Nucleus accumbens (tissue), 56 donors: ENCODE results near the gene HOXB4.

ENCODE experiments used
- DNase-seq, 56 donors: peaks; one replicate each; lab custom pipeline; 2025; lab: John Stamatoyannopoulos, UW

HOXB4 gene

DNA sequence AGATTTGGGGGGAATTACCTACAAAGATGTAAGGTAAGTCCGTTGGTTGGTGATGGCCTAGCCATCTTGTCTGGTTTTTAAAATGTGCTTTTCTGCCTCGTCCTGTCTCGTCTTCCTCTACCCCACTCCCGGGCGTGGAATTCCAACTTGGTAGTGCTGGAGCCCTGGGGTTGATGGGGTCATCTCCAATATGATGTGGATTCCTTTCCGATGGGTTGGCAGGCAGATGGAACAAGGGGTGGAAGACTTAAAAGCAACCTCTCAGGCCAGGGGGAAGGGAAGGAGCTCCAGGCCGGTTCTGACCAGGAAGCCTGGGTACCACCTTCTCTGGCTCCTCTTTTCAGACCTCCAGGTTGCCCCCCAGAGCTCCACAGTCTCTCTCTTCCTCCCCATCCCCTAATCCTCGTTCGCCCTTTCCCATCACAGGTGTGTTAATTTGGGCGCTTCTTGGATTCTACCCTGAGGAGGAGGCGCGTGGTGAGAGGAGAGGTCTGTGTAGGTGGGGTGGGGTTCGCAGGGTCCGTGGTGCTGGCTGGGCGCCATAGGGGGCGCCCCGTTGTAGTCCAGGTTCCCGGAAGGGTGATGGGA, 28.1 kb downstream of the HOXB4 start:
- DNase-seq, result no peak

DNA sequence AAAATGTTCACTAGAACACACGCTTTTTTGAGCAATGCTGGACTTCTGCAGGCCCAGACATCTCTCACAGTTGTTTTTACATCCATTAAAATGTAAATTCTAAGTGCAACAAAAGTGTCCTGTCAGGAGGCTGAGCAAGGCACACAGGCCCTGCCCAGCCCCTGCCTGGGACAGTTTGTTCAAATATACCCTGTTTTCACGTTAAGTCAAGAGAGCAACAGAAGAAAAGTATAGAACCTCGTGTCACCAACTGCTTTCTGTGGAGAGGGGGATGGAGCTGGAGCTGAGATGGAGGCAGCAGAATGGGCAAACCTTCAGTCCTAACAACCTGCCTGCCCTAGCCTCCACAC, 28.9 kb downstream of the HOXB4 start:
- DNase-seq, result no peak

DNA sequence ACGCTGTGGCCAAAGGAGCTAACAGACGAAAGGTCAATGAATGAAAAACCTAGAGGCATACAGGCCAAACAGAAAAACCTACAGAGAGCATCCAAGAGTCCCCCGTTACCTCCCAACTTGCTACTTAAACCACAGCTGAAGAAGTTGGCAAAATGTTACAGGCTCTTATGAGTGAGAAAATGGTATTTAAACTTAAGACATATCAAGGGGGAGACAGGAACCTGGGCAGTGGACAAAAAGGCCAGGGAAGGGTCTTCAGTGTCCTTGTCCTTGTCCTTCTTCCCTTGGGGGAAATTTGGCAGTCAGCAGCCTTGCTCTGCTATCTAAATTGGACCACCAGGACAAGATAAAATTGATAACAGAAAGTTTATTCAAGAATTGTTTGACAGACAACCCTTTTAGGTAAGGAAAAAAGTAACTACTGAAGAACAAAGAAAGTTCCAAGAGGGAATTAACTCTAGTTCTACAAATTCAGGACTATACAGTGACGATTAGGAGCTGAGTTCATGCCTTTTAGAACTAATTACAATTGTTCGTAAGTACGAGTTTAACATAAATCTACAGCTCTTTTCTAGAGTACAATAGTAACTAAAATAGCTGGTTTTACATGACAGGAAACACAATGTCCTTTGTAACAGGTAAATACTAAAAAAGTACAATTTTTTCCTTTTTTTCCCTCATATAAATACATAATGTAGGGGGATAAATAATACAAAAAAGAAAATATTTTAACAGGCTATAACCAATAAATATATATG, 29.4 kb downstream of the HOXB4 start:
- no peak for DNase-seq

DNA sequence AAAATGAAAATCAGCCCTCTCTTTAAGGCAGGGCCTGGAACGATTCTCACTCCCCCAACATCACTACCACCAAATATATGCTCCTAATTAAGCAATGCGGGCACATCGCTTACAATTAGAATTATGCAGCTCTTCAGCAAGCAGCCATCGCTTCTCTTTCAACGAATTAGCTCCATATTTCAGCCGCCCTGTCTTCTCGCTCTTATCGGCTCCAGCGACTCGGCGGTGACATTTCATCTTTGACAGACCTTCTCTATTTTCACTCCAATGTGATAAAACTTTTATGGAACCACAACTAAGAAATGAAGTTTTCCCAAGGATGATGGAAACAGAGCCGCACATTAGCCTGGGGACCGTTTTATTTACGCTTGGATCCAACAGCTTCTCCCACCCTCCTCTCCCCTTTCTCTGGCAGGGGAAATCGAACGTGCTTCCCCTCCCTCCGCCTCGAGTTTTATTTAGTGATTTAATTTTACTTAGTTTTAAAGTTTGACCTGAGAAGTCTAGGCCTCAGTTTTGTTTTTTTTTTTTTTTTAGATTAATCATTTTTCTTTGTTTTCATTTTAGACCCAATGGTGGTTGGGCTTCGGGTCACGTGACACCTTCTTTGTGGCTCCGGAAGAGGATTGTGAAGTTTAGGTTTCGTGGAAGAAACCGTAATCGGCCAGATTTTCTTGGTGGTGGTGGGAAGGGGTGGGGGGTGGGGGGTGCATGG, 30.2 kb downstream of the HOXB4 start:
- no peak for DNase-seq

DNA sequence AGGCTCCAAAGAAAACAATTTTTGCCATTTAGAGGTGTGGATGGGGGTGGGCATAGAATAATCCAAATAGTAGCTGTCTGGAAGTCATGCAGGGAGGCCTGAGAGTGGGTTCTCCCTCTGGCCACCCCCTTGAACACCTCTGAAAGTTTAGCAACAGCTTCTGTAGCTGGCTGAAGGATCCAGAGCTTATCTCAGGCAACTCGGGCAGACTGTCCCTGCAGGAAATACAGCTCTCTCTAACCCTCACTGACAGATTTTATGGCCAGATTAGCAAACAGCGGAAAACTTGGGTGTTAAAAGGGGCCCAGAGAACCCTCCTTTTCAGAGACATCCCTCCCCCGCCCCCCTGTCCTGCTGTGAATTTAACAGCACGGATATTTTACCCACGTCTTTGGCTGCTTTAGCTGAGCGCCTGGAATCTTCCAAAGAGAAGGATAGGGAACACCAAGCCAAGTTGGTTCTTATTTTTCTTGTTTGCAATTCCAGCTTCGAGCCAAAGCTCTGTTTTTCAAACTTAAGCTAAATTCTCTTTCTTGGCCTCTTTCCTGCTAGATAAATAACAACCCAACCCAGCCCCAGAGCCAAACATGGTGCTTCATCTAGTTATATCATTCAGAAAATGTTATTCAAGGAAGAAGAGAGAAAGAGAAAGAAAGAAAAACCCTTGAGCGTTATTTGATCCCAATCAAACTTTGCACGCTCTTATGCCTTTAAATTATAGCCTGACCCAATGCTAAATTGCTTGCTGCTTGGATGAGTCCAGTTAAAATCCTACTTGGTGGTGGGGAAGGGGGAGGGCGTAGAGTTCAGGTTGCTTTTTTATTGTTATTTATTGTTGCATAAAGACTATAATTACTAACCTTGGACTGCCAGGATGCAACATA, 31.0 kb downstream of the HOXB4 start:
- DNase-seq, result no peak

DNA sequence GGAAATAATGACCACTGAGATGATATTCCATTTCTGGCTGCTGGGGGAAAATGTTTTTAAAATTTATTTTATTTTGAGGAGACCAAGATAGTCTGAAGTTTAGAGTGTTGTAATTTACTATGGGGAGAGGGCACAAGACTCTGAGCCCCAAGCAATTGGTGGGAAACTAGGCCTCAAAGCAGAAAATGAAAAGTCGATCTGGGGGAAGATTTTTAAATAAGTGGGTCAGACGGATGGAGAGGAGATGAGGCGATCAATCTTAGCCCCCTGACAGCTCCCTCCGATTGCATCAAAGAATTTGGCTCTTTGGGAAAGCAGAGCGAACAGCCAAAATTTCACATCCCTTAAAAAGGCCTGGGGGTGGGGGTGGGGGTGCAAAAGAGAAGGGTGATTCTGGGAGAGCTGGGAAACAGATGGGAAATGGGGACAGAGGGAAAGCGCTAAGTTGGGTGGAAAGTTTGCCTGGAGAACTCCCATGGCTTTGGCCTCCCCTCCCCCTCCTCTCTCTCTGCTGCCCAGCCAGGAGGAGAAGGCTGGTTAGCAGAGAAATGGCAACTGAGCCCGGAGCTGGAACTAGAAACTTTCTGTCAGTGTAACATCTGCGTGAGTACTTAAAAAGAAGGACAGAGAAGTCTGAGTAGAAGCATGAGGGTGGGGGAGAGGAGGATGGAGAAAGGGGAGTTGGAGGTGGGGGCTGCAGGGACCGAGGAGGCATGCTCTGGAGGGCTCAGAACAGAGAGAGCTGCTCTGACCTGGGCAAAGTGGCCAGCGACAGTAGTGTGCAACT, 31.8 kb downstream of the HOXB4 start:
- DNase-seq, result no peak

DNA sequence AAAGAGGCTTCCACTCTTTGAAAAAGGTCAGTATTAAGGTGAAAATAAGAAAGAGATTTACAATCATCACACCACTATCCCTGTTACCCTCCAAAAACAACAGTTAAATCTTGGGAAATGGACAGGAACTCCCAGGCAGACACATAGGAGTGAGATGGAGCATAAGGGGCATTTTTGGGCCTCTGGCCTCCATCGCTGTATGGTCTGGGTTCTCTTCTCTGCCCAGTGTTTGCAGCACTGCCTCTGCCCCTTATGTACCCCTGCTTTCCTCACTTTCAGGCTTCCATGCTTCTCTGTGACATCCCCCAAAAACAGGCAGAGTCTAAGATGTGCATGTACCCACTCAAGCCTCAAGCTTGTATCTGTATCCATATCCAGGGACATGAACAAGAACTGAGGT, 32.6 kb downstream of the HOXB4 start:
- no peak for DNase-seq

DNA sequence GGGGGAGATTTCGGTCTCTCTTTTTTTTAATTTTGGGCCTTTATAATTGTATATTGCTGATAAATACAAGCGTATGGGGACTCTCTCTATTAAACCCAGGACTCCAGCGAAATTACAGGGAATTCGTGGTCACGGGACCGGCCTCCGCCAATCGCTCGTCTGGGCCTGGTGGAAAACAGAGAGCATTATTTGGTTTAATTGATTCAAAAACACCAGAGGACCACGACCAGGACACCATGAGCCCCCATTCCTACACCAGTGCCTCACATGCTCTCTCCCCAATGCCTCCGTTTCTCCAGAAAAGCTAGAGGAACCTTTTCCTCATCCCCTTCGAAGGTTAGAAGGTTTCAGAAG, 33.2 kb downstream of the HOXB4 start, which contains the start of gene HOXB2:
Gene HOXB2 (minus strand): TSS at position 88 of the 354 bp plus-strand sequence. CDS start 198 bp downstream, outside the sequence.
- no peak for DNase-seq

DNA sequence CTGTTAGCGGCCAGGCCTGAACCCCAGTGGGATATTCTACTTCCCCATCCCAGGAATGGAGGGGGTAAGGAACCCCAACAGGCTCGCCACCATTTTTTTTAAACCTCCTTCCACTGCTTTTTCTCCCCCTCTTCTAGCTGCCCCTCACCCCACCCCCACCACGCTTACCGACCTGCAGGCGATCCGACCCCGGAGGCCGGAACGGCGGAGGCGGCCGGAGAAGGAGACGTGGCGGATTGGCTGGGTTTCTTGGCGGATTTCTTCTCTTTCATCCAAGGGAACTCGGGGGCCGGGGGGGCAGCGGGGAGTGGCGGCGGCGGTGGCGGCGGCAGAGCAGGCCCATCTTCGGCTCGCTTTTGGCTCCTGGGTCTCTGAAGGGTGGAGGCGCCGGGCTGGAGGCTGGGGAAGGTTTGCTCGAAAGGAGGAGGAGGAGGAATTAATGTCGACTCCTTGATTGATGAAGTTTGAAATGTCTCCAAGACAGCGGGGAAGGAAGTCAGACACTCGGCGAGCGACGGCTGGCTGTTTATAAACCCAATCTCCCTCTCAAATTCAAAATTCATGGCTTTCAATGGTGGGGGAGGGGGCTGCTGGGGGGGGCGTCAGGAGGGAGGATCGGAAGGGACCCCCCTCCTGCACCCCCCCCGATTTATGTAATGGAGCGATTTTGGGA, 33.7 kb downstream of the HOXB4 start:
- DNase-seq, result no peak

DNA sequence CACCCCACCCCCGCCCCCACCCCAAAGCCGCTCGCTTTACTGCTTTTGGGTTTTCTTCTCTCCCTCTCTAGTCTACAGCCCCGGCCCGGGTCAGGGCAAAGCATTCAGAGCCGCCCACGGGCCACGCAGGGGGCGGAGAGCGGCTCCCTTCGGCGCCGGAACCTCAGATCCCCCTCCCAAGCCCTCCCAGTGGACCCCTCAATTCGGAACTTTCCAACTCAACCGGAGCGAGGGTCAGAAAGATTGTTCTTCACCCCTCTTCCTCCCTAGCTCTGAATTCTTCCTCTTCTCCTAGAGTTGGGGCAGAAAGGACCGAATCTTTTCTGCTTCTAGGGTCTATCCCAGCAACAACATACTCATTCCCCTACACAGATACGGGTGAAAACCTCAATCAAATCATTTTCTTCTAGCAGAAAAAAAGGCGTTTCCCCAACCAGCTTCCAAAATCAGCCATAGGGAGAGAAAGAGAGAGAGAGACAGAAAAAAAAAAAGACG, 34.2 kb downstream of the HOXB4 start:
- DNase-seq, result no peak

DNA sequence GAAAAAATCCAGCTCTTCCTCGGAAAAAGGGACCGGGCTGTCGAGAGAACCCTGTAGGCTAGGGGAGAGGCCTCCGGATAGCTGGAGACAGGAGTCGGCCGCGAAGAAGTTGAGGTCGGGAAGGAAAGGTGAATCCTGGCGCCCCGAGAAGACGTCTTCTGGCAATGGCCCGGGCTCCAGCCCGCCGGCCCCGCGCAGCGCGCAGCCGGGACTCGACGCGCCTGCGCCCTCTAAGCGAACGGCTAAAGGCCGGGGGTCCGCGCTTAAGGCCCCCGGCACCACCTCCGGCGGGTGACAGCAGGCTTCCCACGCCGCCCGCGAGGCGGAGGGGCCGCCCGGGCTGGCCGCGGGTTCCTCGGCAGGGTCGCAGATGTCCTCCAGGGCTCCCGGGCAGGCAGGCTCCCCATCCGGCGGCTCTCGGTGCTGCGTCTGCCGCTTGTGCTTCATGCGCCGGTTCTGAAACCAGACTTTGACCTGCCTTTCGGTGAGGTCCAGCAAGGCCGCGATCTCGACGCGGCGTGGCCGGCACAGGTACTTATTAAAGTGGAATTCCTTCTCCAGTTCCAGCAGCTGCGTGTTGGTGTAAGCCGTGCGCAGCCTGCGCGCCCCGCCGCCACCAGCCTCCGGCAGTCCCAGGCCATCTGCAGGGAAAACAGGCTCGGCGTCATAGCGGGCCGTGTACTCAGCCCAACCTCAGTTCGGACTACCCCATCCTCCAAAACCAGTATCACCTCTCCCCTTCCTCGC, 34.9 kb downstream of the HOXB4 start:
- DNase-seq, result no peak

DNA sequence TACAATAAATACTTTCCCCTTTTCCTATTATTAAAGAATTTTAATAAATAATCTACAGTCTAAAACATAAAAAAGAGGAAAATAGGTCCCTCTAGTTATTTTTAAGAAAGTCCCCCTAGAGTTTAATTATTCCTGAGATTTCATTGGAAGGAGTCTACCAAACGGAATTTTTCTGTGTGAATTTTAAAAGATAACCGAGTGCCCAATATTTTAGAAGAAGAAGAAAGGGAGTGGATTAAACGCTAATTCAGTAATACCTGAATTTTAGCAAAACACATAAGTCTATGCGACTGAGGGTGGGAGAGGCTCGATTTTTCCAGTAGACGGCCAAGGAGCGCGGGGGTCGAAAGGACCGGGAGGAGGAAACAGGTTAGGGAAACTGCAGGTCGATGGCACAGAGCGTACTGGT, 35.4 kb downstream of the HOXB4 start:
- no peak for DNase-seq

DNA sequence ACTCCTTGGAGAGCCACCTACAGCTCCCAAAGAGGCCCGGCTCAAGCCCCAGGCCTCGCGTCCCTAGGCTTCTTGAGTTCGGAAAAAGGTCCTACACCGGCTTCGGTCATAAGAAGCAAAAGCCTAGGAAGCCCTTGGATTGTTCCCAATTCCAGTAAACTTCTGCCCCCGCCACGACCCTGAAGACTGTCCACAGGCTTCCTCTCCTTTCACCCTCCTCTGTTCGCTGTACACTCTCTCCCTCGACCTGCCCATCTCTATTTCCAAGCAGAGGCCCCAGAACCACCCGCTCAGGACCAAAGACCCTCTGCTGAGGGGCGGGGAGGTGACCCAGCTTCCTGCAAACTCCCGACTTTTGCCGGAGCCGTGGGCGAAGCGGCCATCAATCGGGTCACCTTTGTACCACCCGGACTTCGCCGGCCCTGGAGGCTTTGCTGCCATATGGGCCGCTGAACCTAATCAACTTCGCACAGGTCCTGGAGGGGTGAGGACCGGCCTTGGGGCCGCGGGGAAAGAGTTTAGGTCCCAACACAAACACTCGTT, 36.0 kb downstream of the HOXB4 start:
- DNase-seq, result no peak

DNA sequence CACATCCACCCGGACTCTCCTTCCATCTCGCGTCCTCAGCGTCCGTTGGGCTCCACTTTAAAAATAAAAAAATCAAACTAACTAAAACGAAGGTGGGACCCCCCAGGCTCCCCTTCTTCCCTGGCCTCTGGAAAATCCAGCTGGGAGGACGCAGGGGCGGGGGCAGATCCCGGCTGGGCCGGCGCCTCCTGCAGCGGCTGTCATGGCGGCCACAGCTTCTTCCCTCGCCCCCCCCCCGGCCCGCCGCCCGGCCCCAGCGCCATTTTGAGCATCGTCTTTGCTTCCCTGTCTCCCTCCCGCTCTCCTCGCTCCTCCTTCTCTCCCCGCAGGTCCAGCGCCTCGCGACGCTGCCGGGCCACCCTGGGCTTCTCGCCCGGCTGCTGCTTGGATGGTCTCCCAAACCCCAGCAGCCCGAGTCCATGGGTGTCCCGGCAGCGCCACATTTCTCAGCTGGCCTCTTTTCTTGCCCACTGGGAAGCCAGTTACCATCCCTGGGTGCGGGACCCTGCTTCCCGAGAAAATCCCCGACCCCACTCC, 36.5 kb downstream of the HOXB4 start:
- DNase-seq, result no peak

DNA sequence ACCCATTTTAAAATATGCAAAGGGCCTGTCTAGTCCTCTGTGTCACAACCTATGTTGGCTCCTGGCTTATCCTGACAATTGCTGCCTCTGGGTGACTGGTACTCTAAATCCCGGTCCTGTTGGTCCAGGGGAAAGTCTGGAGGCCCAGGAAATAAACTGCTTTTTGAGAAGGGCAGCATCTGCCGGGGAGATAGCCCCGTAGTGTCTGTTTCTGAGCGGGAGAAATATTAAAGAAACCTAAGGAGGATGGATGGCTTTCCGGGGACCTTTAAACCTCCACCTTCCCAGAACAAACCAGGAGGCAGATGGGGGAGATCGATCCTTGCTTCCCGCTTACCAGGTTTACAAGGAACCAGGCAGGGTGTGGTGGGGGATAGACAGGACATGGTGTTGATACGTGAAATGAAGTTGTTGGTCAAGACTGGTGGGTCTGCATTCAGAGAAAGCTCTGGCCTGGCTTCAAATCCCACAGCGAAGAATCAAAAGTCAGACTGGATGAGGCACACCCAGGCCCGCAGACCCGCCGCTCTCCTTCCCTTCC, 37.0 kb downstream of the HOXB4 start:
- no peak for DNase-seq

DNA sequence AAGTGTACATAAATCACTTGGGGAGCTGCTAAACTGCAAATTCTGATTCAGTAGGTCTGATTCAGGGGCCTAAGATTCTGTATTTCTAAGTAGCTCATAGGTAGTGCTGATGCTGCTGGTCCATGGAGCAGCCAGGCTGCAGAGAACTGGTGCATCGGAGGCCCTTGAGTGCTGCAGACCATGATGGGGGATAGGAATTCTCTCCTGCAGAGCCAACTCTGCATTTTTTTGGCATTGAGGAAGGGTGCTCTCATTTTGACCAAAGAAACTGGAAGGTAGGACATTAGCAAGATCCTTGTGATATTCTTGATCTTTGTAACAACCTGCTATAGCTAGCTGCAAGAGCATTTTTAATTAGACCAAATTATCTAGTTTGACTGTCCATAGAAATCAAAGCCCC, 37.9 kb downstream of the HOXB4 start:
- DNase-seq, result no peak

DNA sequence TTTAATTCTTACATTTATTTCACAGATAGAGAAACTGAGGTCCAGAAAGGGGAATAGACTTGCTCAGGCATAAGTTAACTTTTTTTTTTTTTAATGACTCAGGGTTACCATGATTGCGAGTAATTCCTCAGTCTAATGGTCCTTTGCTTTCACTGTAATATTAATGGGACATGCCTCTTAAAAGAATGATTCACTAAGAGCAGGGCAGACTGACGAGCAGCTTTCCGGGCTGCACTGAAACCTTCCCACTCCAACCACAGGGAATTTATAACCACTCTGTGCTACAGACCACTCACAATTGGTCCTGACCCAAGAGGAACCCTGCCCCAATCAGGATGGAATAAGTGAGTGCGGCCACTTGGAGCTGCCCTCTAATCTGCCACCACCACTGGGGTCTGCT, 39.0 kb downstream of the HOXB4 start:
- no peak for DNase-seq

DNA sequence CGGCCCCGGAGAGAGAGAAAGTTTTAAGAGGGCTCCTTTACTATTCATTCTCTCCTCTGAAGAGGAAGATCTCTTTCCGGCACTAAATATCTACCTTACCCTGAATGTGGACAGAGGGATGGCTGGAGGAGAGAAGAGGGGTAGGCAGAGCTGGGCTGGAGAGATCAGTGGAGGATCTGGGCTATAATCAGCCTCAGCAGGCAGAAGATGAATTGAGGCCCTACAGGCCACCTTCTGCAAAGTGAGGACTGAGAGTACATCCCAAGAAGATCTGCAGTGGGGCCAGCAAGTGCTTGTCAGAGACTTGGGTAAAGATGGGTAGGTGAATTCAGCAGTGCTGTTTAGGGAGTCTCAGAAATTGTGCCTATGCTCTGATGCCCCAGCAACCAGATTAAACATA, 40.8 kb downstream of the HOXB4 start:
- DNase-seq, result no peak
